KOPT-K1 (cell line): Measurements from ENCODE around the gene FOSL2.

Experiments
- H3K27ac ChIP-seq: fragments of 200-600 bp; sonication (generic); 2 replicates; pipeline ENCODE4 v1.5.1; 2016; ENCODE audit warnings: antibody characterized with exemption, mild to moderate bottlenecking, low read depth, low read length; ENCODE audit not compliant: poor library complexity, severe bottlenecking
- H3K36me3 ChIP-seq: fragments of 200-600 bp; sonication (generic); 2 replicates; pipeline ENCODE4 v1.5.1; 2017; ENCODE audit warnings: antibody characterized with exemption, mild to moderate bottlenecking, low read length, moderate library complexity; ENCODE audit not compliant: insufficient read depth
- H3K9me3 ChIP-seq: fragments of 200-600 bp; sonication (generic); 2 replicates; pipeline ENCODE4 v1.5.1; 2017; ENCODE audit warnings: antibody characterized with exemption, low read length, mild to moderate bottlenecking; ENCODE audit not compliant: insufficient read depth, poor library complexity, severe bottlenecking

The FOSL2 gene

GRCh38 chr2:28377195-28377816 is 15.4 kb upstream of the FOSL2 start:
- Histone ChIP-seq H3K27ac (no peak overlapping the region), H3K9me3 (no peaks in the 10 kb centered on the region)

GRCh38 chr2:28377984-28378678 is 14.5 kb upstream of the FOSL2 start:
- H3K36me3 ChIP-seq, result no peaks in the 10 kb centered on the region
- H3K9me3 ChIP-seq, result no peaks in the 10 kb centered on the region
- no peak overlapping the region for H3K27ac ChIP-seq

More at GRCh38 chr2:28377195-28377816, 15.4 kb upstream of the FOSL2 start:
- no peaks in the 10 kb centered on the region for H3K36me3 ChIP-seq

GRCh38 chr2:28378679-28379584 is 13.7 kb upstream of the FOSL2 start:
- Histone ChIP-seq H3K9me3 (no peaks in the 10 kb centered on the region), H3K36me3 (no peaks in the 10 kb centered on the region), H3K27ac (no peak overlapping the region)

GRCh38 chr2:28380219-28380618 is 12.4 kb upstream of the FOSL2 start:
- no peaks in the 10 kb centered on the region for H3K9me3 ChIP-seq
- H3K36me3 ChIP-seq, result no peaks in the 10 kb centered on the region
- no peak overlapping the region for H3K27ac ChIP-seq

GRCh38 chr2:28381225-28382180 is 11.2 kb upstream of the FOSL2 start:
- Histone ChIP-seq H3K9me3 (no peaks in the 10 kb centered on the region), H3K27ac (no peak overlapping the region), H3K36me3 (no peaks in the 10 kb centered on the region)

- no peaks in the 10 kb centered on the region for H3K36me3 ChIP-seq
- no peaks in the 10 kb centered on the region for H3K9me3 ChIP-seq
- H3K27ac ChIP-seq, result no peak overlapping the region
These were observed 9.9 kb upstream of the FOSL2 start for GRCh38 chr2:28382755-28383154.

GRCh38 chr2:28387082-28387960 is 5.3 kb upstream of the FOSL2 start:
- Histone ChIP-seq H3K27ac (no peak overlapping the region), H3K9me3 (no peaks in the 10 kb centered on the region), H3K36me3 (no peaks in the 10 kb centered on the region)

- H3K9me3 ChIP-seq, result no peaks in the 10 kb centered on the region
- no peak overlapping the region for H3K27ac ChIP-seq
- no peaks in the 10 kb centered on the region for H3K36me3 ChIP-seq
These were observed 3.0 kb upstream of the FOSL2 start for GRCh38 chr2:28389399-28390240.

GRCh38 chr2:28390241-28390745 is 2.4 kb upstream of the FOSL2 start:
- H3K36me3 ChIP-seq, result no peaks in the 10 kb centered on the region
- H3K27ac ChIP-seq, result no peak overlapping the region
- H3K9me3 ChIP-seq, result no peaks in the 10 kb centered on the region

GRCh38 chr2:28390746-28391563 is 1.7 kb upstream of the FOSL2 start:
- Histone ChIP-seq H3K36me3 (no peaks in the 10 kb centered on the region), H3K9me3 (no peaks in the 10 kb centered on the region), H3K27ac (no peak overlapping the region)

GRCh38 chr2:28391564-28392296 is 928 bp upstream of the FOSL2 start:
- no peaks in the 10 kb centered on the region for H3K36me3 ChIP-seq
- H3K9me3 ChIP-seq, result no peaks in the 10 kb centered on the region
- H3K27ac ChIP-seq, result peak overlapping the region; percentile 24
